GM19240 (cell line): Measurements from ENCODE around the gene NKD2.
"Not testable (repeated sequence)": the region's sequence is repeated elsewhere in the genome, so short reads cannot be mapped to it uniquely, and the experiment has no call there.

ENCODE experiments used
- DNase-seq: peaks from one replicate; pipeline ENCODE4 v3.0.0; 2011; ENCODE audit warnings: low spot score; ENCODE audit not compliant: insufficient read length

Gene NKD2

DNA sequence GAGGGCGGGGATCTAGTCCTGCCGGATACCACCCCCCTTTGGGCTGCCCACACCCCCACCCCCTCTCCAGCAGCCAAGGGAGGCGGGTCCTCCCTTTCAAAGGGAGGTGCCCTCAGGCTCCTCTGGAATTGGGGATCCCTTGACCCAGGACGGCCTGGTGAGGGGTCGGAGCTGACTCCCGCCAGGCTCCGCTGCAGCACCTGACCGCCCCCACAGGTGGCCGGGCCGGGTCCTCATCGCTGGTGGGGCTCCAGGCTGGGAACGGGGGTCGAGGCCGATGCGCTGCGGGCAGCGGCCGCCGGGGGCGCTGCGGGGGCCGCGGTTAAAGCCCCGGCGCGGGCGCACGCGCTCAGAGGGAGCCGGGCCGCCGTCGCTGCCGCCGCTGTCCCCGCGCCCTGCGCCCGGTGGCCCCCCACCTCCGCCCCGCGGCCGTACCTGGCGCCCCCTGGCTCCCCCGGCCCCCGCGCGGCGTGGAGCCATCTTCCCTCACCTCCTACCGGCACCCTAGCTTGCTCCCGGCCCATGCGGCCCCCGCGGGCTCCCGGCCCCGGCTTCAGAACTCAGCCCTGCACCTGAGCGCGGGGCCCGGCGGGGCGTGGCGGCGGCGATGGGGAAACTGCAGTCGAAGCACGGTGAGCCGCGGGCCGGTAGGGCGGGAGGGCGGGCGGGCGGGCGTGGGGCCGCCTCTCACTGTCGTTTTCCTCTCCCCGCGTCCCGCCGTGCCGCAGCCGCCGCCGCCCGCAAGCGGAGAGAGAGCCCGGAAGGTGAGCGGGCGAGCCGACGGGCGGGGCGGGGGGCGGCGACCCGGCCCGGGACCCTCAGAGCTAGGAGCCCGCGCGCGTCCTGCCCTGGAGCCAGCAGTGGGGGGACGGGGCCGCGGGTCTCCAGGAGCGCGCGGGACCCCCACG lies at the start of gene NKD2:
Gene NKD2, plus strand, starts transcription at position 352 of the 908 bp plus-strand sequence. Its CDS starts 256 bp downstream, at position 608.
- no peak for DNase-seq

GRCh38 chr5:959581-960531 lies 48.7 kb upstream of the NKD2 start:
- DNase-seq = no peak

- no peak for DNase-seq
These were observed 48.1 kb upstream of the NKD2 start for GRCh38 chr5:960551-960950.

- DNase-seq = no peak
These were observed 47.4 kb upstream of the NKD2 start for GRCh38 chr5:961002-961710.

DNA sequence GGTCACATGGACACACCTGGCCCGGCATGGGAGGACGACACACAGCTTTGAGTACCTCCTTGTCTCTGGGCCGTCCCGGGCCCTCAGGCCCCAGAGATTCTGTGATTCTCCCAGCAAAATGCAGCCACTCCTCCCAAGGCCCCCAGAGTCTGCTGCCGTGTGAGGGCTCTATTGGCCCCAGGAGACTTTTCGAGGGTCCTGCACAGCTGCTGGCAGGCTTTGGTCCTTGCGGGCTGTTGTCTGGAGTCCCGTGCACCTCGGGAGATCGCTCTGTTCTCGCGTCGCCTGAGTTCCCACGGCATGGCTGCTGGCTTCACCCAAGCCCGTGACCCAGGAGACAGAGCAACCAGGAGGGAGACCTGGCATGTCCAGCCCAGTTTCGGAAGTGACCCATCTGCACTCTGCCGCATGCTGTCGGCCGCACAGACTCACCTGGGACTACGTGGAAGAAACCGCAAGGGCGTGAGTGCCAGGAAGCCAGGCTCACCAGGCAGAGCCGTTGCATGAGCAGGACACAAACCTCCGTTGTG lies 46.8 kb upstream of the NKD2 start:
- no peak for DNase-seq

- no peak for DNase-seq
These were observed 46.2 kb upstream of the NKD2 start for GRCh38 chr5:962386-962785.

- DNase-seq = no peak
These were observed 45.8 kb upstream of the NKD2 start for GRCh38 chr5:962801-963200.

- no peak for DNase-seq
These were observed 45.3 kb upstream of the NKD2 start for GRCh38 chr5:963310-963672.

GRCh38 chr5:963673-964531 lies 44.7 kb upstream of the NKD2 start:
- no peak for DNase-seq

- DNase-seq = no peak
These were observed 43.8 kb upstream of the NKD2 start for GRCh38 chr5:964821-965220.

DNA sequence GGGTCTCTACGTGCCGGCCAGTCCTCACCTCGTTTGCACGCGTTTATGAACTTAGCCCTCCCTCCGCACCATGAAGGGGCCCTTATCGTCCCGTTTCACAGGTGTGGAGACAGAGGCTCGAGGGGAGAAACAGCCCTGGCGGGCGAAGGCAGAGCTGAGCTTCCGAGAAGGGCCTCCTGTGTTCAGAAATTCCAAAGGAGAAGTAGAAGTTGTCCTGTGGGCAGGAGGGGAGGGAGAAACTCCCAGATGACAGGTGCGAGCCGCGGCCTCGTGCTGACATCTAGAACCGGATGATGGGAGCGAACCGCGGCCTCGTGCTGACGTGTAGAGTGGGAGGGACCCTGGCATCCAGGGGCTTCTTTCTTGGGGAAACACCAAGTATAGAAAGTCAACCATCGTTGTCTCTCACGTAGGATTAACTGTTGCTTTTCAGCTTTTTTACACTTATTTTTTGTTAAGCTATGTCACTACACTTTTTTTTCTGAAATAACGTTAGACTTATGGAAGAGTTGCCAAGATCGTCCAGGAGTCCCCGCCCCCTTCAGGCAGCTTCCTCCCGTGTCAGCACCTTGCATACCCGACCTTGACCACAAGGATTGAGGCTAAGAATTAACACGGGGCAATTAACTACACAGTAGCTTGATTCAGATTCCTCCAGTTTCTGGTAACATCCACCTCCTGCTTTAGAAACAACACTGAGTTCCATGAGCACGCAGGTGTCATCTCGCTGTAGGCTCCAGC lies 42.8 kb upstream of the NKD2 start:
- no peak for DNase-seq

DNA sequence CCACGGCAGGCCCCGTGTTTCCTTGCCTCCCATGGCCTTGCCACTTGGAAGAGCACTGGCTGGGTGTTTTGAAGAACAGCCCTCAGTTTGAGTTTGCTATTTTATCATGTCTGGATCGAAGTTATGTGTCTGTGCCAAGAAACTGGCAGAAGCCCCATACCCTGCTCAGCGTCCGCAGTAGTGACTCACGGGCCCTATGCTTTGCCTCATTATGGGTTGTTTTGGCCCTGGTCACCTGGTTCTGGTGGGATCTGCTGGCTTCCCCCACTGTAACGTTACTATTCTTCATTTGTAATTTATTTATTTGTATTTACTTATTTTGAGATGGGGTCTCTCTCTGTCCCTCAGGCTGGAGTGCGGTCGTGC lies 42.3 kb upstream of the NKD2 start:
- no peak for DNase-seq

DNA sequence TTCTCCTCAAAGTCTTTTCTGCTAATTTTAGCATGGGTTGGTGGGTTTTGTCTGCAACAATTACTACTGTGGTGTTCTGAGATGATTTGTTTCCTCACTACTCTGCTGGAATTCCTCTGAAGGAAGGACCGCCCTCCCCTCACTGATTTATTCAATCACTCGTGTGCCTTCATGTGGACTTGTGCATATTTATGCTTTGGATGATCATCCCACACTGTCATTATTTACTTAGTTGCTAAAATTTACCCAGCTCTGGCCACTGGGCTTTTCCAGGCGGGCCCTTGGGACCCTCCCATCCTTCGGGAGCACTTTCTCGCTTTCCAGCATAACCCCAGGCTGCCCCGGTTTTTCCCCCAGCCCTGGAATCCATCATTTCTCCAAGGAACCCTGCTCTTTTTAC lies 41.7 kb upstream of the NKD2 start:
- DNase-seq = no peak

DNA sequence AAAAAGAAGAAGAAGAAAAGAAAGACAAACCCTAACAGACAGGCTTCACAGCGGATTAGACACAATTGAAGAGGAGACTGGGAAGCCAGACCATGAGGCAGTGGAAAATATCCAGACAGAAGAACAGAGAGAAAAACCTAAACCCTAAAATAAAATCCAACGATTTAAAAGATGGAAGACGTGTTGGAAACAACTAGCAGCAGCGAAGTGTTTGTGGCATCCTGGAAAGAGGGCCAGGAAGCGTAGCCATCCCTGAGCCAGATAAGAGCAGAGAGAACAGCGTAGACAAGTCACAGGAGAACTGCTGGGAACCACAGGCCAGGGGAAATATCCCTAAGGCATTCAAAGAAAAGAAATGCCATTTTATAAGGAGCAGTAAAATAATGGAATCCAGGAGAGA lies 39.7 kb upstream of the NKD2 start:
- no peak for DNase-seq

DNA sequence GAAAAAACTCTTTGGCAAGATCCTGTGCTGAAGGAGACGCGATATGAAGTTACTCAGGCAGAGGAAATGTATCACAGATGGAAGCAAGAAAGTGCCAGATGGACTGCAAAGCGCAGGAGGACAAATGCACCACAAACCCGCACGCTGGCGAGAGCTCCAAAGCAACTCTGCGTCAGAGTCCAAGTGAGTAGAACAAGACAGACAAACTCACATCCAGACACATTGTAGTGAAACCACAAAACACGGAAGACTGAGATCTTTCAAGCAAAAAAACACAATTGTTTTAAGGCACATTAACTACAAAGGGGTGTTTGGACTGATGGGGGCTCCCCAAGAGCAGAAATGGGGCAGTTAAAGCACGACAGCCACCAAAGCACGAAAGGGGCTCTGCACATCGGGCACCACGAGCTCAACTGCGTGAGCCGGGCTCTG lies 39.2 kb upstream of the NKD2 start:
- DNase-seq = no peak

GRCh38 chr5:972575-972974 lies 36.0 kb upstream of the NKD2 start:
- DNase-seq = not testable (repeated sequence)

GRCh38 chr5:976849-977751 lies 31.5 kb upstream of the NKD2 start:
- DNase-seq = no peak

DNA sequence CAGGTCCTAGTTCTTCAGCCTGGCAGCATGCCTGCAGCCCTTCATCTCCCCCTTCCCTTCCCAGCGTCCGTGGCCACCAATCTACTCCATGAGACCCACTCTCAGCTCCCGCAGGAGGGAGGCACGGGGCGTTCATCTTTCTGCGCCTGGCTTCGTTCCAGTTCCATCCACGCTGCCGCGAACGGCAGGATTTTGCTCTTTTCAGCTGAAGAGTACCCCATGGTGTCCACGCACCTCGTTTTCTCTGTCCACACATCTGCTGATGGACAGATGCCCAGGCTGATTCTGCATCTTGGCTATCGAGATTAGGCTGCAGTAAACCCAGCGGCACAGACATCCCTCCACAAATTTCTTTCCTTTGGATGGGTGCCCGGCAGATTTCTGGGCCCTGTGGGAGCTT lies 30.5 kb upstream of the NKD2 start:
- DNase-seq = no peak

GRCh38 chr5:978693-979092 lies 29.9 kb upstream of the NKD2 start:
- DNase-seq = no peak
